ENCODE data around the gene ILDR2.

Gene ILDR2

DNA sequence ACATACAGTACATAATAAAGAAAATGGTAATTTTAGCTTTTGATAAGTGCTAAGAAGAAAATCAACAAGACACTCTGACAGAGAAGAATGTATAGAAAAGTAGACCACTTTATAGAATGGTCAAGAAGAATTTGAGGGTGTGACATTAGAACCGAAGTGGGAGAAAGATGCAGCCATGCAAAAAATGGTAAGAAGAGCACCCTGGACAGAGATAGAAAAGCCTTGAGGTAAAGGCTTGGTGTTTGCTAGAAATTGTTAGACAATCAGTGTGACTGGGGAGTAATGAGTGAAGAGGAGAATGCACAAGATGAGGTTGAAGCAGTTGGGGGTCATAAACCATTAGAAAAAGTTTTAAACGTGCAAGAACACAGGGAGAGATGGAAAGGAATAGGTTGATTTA, 37.2 kb upstream of the ILDR2 start:
- Histone ChIP-seq H3K36me3 (ENCODE audit: control insufficient read depth, insufficient read depth, low read length) (no peaks in the 10 kb centered on the region), H3K4me2 (ENCODE audit: low read length) (no peak overlapping the region), H3K27me3 (ENCODE audit: control insufficient read depth, insufficient read depth, low read length) (no peaks in the 10 kb centered on the region), H3K4me1 (no peaks in the 10 kb centered on the region), H3K79me2 (no peaks in the 10 kb centered on the region), H3K9me3 (ENCODE audit: control insufficient read depth, low read length) (no peaks in the 10 kb centered on the region), H3K4me3 (ENCODE audit: low read depth, low read length) (no peak overlapping the region), H2AFZ (no peak overlapping the region), H3K27ac (no peak overlapping the region), H3K9ac (no peak overlapping the region)
- TF ChIP-seq, protein P1, sequence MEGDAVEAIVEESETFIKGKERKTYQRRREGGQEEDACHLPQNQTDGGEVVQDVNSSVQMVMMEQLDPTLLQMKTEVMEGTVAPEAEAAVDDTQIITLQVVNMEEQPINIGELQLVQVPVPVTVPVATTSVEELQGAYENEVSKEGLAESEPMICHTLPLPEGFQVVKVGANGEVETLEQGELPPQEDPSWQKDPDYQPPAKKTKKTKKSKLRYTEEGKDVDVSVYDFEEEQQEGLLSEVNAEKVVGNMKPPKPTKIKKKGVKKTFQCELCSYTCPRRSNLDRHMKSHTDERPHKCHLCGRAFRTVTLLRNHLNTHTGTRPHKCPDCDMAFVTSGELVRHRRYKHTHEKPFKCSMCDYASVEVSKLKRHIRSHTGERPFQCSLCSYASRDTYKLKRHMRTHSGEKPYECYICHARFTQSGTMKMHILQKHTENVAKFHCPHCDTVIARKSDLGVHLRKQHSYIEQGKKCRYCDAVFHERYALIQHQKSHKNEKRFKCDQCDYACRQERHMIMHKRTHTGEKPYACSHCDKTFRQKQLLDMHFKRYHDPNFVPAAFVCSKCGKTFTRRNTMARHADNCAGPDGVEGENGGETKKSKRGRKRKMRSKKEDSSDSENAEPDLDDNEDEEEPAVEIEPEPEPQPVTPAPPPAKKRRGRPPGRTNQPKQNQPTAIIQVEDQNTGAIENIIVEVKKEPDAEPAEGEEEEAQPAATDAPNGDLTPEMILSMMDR (IDR thresholded peaks at IDR 0.05), result no peak

- Histone ChIP-seq H3K4me1 (no peaks in the 10 kb centered on the region), H3K4me3 (ENCODE audit: low read depth, low read length) (no peak overlapping the region), H3K4me2 (ENCODE audit: low read length) (no peak overlapping the region), H3K36me3 (ENCODE audit: control insufficient read depth, insufficient read depth, low read length) (no peaks in the 10 kb centered on the region), H2AFZ (no peak overlapping the region), H3K79me2 (no peaks in the 10 kb centered on the region), H3K9ac (no peak overlapping the region), H3K9me3 (ENCODE audit: control insufficient read depth, low read length) (no peaks in the 10 kb centered on the region), H3K27ac (no peak overlapping the region), H3K27me3 (ENCODE audit: control insufficient read depth, insufficient read depth, low read length) (no peaks in the 10 kb centered on the region)
- TF ChIP-seq, protein P1 (IDR thresholded peaks at IDR 0.05), result no peak
These were observed 36.3 kb upstream of the ILDR2 start for GRCh38 chr1:167011560-167012191.

DNA sequence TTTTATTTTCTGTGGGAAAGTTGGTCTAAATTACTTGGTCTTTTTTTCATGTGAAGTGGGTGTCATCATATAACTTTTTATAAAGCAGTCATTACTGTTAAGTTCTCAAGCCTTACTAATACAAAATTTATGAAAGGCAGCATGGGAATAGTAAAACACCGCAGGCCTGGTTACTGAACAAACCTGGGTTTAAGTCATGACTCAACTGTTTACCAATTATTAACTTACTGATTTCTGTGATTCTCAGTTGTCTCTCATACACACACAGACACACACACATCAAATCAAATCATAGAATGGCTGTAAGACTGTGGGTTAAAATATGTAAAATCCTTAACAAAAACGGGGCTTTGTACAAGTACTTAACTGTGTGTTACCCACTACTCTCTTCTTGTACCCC, 28.4 kb upstream of the ILDR2 start:
- Histone ChIP-seq H3K79me2 (no peaks in the 10 kb centered on the region), H3K4me1 (no peaks in the 10 kb centered on the region), H3K36me3 (ENCODE audit: control insufficient read depth, insufficient read depth, low read length) (no peaks in the 10 kb centered on the region), H3K4me3 (ENCODE audit: low read depth, low read length) (no peak overlapping the region), H3K9ac (no peak overlapping the region), H3K27ac (no peak overlapping the region), H3K9me3 (ENCODE audit: control insufficient read depth, low read length) (no peaks in the 10 kb centered on the region), H3K4me2 (ENCODE audit: low read length) (no peak overlapping the region), H2AFZ (no peak overlapping the region), H3K27me3 (ENCODE audit: control insufficient read depth, insufficient read depth, low read length) (no peaks in the 10 kb centered on the region)
- TF ChIP-seq, protein P1 (IDR thresholded peaks at IDR 0.05), result no peak

- H3K27me3 ChIP-seq (ENCODE audit: control insufficient read depth, insufficient read depth, low read length), result no peaks in the 10 kb centered on the region
- H3K4me1 ChIP-seq, result no peaks in the 10 kb centered on the region
- H3K9ac ChIP-seq, result no peak overlapping the region
- H3K27ac ChIP-seq, result no peak overlapping the region
- no peaks in the 10 kb centered on the region for H3K79me2 ChIP-seq
- no peaks in the 10 kb centered on the region for H3K36me3 ChIP-seq (ENCODE audit: control insufficient read depth, insufficient read depth, low read length)
- no peak overlapping the region for H3K4me2 ChIP-seq (ENCODE audit: low read length)
- no peak overlapping the region for H2AFZ ChIP-seq
- TF ChIP-seq, protein P1 (IDR thresholded peaks at IDR 0.05), result no peak
- no peaks in the 10 kb centered on the region for H3K9me3 ChIP-seq (ENCODE audit: control insufficient read depth, low read length)
- H3K4me3 ChIP-seq (ENCODE audit: low read depth, low read length), result no peak overlapping the region
These were observed 27.0 kb upstream of the ILDR2 start for GRCh38 chr1:167002354-167002753.

GRCh38 chr1:167000546-167000945, 25.2 kb upstream of the ILDR2 start:
- TF ChIP-seq, protein P1 (IDR thresholded peaks at IDR 0.05), result no peak

More at GRCh38 chr1:167000546-167000945, 25.2 kb upstream of the ILDR2 start:
- H3K27ac ChIP-seq, result no peak overlapping the region
- H3K9ac ChIP-seq, result no peak overlapping the region
- H3K4me2 ChIP-seq (ENCODE audit: low read length), result no peak overlapping the region
- no peaks in the 10 kb centered on the region for H3K36me3 ChIP-seq (ENCODE audit: control insufficient read depth, insufficient read depth, low read length)
- H3K9me3 ChIP-seq (ENCODE audit: control insufficient read depth, low read length), result no peaks in the 10 kb centered on the region
- no peak overlapping the region for H2AFZ ChIP-seq
- H3K4me1 ChIP-seq, result no peaks in the 10 kb centered on the region
- no peaks in the 10 kb centered on the region for H3K27me3 ChIP-seq (ENCODE audit: control insufficient read depth, insufficient read depth, low read length)
- no peaks in the 10 kb centered on the region for H3K79me2 ChIP-seq
- H3K4me3 ChIP-seq (ENCODE audit: low read depth, low read length), result no peak overlapping the region
